ENCODE measurements around the gene FUT8.

FUT8 gene

GRCh38 chr14:65560340-65561027, 148.0 kb downstream of the FUT8 start:
- DNase-seq, result no peak

- no peak for DNase-seq
Observed at GRCh38 chr14:65564370-65564769, 151.8 kb downstream of the FUT8 start.

DNA sequence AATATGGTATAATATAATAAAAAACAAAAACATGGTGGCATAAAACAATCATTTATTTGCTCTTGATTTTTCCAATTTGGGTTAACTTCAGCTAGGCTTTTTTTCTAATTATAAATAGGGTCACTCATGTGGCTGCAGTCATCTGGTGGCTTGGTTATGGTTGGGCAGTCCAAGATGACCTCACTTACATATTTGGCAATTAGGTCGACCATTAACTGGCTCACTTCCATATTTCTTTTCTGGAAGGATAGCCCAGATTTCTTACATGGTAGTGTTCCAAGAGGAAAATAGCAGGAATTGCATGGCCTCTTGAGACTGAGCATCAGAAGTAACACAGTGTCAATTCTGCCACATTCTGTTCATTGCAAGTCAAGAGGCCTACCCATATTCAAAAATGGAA, 153.4 kb downstream of the FUT8 start:
- DNase-seq, result no peak

DNA sequence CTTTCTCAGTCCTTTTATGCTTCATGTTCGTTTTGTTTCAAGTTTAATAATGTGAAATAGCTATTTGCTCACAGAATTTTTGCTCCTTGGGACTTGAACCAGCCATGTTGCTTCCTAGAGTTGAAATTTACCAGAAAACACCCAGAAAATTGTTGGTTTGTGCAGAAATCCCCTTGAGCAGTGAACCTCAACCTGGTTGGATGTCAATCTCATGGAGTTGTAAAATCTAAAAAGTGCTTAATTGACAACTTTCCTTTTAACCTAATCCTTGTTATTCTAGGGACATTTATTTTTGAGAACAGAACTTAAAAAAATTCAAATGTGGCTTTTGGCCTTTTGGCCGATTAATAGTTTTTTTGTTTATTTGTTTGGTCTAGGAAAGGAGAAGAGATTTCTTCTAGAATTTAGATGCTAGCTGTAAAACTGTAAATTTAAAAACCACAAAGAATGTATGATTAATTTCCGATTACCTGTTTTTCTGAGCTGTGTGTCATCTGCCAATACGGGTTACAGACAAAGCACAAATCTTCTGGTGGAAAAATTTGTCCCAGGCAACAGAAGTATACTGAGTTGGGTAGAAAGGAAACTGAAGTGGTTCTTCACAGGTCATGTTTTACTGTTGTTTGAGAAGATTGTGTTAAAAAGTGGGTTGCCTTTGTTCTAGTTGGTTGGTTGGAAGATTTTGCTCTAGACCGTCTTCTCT, 154.4 kb downstream of the FUT8 start:
- no peak for DNase-seq

GRCh38 chr14:65574611-65575010, 162.1 kb downstream of the FUT8 start:
- DNase-seq, result no peak

DNA sequence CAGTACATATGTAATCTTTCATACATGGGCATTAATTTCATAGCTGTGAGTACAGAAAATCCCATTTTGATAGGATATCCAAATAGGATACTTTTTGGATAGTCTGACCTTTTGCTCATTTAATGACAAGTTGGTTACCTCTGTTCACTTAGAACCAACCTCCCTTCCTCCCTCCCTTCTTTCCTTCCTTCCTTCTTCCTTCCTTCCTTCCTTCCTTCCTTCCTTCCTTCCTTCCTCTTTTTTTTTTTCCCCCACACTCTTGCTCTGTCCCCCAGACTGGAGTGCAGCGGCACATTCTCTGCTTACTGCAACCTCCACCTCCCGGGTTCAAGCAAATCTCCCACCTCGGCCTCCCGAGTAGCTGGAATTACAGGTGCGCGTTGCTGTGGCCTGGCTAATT, 162.9 kb downstream of the FUT8 start:
- no peak for DNase-seq

DNA sequence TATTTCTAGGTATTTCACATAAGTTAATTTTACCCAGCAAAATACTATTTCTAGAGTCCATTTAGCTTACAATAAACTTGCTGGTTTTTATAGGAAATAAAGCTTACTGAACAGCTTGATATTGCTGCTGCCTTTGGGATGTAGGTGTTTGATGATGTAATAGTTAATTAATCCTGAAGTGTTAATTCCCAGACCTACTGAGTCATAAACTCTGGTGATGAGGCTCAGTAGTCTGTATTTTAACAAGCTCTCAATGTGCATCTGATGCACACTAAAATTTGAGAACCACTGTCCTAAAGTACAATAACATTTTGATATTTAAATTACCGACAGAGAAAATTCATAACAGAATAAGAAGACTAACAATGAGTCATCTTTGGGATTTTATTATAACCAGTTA, 168.4 kb downstream of the FUT8 start:
- no peak for DNase-seq

DNA sequence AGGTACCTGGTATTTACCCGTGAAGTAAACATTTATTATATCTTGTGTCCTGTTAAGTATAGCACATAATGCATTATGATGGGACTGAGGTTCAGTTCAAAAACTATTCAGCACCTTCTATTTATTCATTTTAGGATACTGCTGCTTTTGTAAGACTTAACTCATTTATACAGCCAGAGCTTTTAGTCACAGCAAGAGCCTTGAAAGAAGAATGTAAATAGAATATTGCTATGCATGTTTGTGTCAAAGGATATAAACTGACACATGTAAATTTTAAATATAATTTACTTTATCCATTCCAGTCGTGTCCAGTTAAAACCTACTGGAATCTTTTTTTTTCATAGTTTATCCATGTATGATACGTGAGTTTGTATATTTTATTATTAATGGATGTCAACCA, 168.8 kb downstream of the FUT8 start:
- DNase-seq, result no peak

GRCh38 chr14:65581799-65582198, 169.3 kb downstream of the FUT8 start:
- no peak for DNase-seq

DNA sequence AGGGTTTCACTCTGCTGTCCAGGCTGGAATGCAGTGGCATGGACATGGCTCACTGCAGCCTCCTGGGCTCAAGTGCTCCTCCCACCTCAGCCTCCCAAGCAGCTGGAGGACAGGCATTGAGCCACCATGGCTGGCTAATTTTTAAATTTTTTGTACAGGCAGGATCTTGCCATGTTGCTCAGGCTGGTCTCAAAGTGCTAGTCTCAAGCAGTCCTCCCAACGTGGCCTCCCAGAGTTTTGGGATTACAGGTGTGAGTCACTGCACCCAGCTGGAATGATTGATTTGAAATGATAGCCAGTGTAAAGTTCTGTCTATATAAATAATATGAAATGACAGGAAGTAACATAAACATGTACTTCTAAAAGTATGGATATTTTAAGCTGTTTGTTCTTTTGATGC, 172.7 kb downstream of the FUT8 start:
- no peak for DNase-seq

- no peak for DNase-seq
Observed at GRCh38 chr14:65588426-65589140, 176.1 kb downstream of the FUT8 start.

DNA sequence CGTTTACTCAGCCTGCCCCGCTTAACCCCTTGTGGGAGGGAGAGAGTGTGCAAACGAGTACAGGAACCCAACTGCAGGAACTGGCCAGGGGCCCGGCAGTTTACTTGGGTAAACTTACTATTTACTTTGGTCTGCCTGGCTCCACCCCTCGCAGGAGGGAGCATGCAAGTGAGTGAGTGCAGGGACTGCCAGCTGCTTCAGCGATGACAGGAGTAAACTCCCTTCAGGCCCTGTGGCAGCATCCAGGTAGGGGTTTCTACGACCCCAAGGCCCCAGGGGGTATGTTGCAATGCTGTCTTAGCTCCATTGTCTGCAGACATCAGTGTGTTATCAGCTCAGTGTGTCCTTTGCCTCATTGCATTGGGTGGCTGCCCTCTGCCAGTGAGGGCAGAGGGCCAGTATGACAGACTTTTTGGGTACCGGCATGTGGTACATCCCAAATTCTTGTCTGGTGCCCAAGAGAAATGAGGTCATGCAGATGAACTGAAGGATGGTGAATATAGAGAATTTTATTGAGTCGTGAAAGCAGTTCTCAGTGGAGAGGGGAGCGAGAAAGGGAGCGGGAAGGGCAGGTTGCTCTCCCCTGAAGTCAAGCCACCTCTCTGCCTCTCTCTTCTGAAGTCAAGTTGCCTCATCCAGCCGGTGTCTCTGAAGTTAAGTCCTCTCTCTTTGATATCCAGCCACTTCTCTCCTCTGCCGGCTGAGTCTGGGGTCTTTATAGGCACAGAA, 181.8 kb downstream of the FUT8 start:
- no peak for DNase-seq

DNA sequence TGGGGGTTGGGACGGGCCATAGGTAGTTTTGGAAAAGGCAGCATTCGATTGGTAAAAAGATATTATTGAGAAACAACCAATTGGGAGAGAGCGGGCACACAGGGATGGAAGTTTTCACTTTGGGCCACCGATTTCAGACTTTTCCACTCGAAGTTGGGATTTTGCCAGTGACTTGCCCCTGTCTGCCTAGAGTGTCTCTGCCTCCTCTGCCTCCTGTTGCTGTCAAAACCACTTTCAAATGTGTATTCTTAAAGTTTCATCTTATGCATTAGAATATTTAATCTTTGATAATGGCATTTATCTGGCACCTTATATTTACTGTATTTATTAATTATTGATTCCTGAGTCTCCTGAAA, 182.3 kb downstream of the FUT8 start:
- no peak for DNase-seq

DNA sequence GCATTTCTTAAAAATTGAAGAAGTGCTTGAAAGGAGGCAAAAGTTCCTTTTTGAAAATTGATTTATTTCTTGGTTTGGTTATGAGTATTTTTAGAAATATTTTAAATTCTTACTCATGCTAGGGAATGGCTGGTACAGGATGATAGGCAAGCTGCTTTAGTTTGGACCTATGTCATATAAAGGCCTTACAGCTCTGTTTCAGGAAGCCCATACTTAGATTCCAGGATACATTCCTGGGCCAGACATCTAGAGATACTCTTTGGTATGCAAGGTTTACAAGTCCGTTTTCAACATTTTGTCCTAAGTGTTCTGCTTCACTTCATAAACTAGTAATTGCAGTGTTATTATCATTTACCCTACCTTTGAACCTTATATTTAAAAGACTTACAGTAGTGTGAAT, 186.8 kb downstream of the FUT8 start:
- no peak for DNase-seq

GRCh38 chr14:65600742-65601141, 188.2 kb downstream of the FUT8 start:
- DNase-seq, result no peak

- DNase-seq, result no peak
Observed at GRCh38 chr14:65604535-65604934, 192.0 kb downstream of the FUT8 start.

GRCh38 chr14:65604936-65605335, 192.4 kb downstream of the FUT8 start:
- DNase-seq, result no peak

DNA sequence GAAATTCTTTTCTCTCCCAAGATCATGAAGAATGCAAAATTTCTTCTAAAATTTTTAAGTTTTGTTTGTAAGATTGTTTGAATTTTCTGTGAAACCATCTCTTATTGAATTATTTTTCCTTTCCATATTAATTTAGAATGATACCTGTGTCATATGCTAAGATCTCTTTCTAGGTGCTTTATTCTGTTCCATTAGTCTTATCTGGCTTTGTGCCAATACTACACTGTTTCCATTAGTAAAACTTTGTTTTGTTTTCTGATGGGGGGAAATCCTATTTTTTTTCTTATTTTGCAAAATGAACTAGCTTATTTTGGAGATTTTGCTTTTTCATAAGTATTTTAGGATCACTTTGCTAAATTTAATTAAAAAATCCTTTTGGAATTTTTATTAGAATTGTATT, 193.9 kb downstream of the FUT8 start:
- DNase-seq, result no peak

DNA sequence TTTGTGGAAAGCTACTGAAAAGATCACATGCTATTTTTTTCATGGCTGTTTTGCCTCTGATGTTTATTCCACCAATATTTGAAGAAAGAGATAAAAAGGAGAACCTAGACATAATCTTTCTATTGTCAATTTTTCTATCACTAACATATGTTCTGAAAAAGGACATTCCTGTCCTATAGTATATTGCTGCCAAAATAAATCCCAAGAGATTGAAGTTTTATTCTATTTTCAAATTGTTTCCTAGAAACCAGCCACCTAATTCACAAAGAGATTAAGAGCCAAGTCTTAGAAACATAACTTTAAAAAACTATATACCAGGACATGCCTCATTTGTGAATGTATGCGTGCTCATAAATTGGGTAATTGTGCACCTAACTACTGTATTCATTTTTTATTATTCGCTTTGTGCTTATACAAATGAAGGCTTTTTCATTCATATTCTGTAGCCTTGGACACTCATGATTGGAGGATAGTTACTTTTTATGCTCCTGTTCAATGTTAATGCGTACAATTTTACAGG, 200.7 kb downstream of the FUT8 start:
- no peak for DNase-seq

- DNase-seq, result no peak
Observed at GRCh38 chr14:65618996-65619395, 206.5 kb downstream of the FUT8 start.

DNA sequence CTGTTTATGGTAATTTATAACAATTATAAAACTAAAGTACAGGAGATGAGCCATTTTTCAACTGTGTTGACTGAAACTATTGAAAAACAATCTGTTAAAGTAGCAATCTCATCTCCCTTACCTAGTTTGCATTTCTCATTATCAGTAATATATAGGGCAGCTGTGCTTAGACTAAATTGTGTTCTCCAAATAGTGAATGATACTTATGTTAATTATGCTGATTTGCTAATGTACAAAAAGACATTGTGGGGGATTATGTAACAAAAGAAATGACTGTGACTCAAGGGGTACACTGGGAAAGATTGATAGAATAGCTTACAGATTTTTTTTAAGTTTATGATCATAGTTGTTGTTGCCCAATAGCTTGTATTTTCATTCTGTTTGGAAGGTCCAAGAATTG, 207.7 kb downstream of the FUT8 start:
- no peak for DNase-seq

GRCh38 chr14:65622703-65623102, 210.2 kb downstream of the FUT8 start:
- DNase-seq, result no peak

DNA sequence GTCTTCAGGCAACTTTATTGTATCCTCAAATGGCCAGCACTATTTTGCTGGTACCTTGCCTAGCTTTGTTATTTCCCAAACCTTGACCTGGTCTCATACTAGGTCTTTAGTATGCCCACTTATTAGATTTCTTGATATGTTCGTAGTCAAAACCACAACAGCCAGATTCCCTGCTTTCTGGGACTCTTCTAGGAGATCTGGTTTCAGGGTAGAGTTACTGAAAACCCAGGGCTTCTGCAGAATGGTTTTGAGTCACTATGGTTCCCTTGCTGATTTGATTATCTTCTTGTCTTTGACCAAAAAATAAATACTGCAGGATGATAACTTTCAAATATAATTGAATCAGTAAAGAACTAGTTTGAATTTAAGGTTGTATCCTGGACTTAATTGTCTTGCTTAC, 211.2 kb downstream of the FUT8 start:
- DNase-seq, result no peak
